Right lobe of liver (tissue), 6 donors: Measurements from ENCODE around the gene DECR2. TPM values are rescaled to one million over a fixed set of nuclear protein-coding genes. Genes with fewer than 3 reads are reported as not detected.

Experiments used
- ATAC-seq, 4 donors: fragments of 200-7000 bp; cut with Tn5 transposase; one replicate each; pipeline ENCODE4 v1.9.1; 2020; ENCODE audit warnings: mild to moderate bottlenecking in 4 of 4, moderate library complexity in 4 of 4
- DNase-seq, 3 donors: peaks; one replicate each; pipeline ENCODE4 v3.0.0-alpha.2; 2020
- H3K27ac ChIP-seq, 3 donors: fragments of 200-600 bp; one replicate each; pipeline ENCODE4 v1.8.0; 2022
- H3K27me3 ChIP-seq, 2 donors: fragments of 200-600 bp; one replicate each; pipeline ENCODE4 v1.8.0; 2022
- H3K36me3 ChIP-seq, 4 donors: fragments of 200-600 bp; sonication (generic) in 1 of 4; one replicate each; pipeline versions ENCODE4 v1.5.1 to v1.8.0; 2017 to 2022; ENCODE audit warnings: control low read depth in 1 of 4
- H3K4me1 ChIP-seq, 4 donors: fragments of 200-600 bp; sonication (generic) in 1 of 4; one replicate each; pipeline versions ENCODE4 v1.5.1 to v1.8.0; 2017 to 2022; ENCODE audit warnings: control low read depth in 1 of 4
- H3K4me3 ChIP-seq, 3 donors: fragments of 200-600 bp; one replicate each; pipeline ENCODE4 v1.8.0; 2022
- H3K9me3 ChIP-seq, 4 donors: fragments of 200-600 bp; sonication (generic) in 1 of 4; one replicate each; pipeline versions ENCODE4 v1.5.1 to v1.8.0; 2017 to 2022; ENCODE audit warnings: control low read depth in 1 of 4
- POLR2A ChIP-seq: fragments of 450-650 bp; IDR thresholded peaks from one replicate; pipeline ENCODE4 v1.6.1; 2017; ENCODE audit warnings: antibody characterized with exemption, mild to moderate bottlenecking
- WGBS: methylation state at CpG from one replicate; pipeline ENCODE4 v1.1.6; 2018; ENCODE audit warnings: low coverage, low lambda C conversion rate; ENCODE audit not compliant: insufficient coverage; ENCODE audit errors: missing lambda C conversion rate; 5-methylcytosine and 5-hydroxymethylcytosine counted together
- intact Hi-C, 2 donors: fragments of 100-400 bp; cut with DNase I; formaldehyde crosslinking; loops; one replicate each; pipeline versions ENCODE4 v1.11.2 to v1.14.1; 2022
- total RNA-seq, 6 experiments: library from RNA; depleted of rRNA in 2 of 6; stranded (reverse); fragments of >200 nt in 2 of 6; fragmentation: NEBNext Ultra II Directional in 3 of 6; extraction: Animal tissue kit (Norgen Biotek cat#: 25700) in 3 of 6; gene quantifications; one replicate each; pipeline versions ENCODE4 v1.1.0 to v1.2.4, GENCODE V29; 2016 to 2023
- TF ChIP-seq, protein P1 (sequence below), 4 donors: fragments of 200-600 bp in 3 of 4; fragments of 450-650 bp in 1 of 4; IDR thresholded peaks; one replicate each; pipeline versions ENCODE4 v1.5.1 to v1.8.0; 2016 to 2022; ENCODE audit warnings: antibody characterized with exemption in 4 of 4, mild to moderate bottlenecking in 2 of 4
- donor health status: DM: no; HTN: yes; CAD: no.
- donor health status: DM: no; HTN: no; CAD: no.
- donor health status: DM: no; HTN: no; CAD: no.
- donor health status: DM: no; HTN: yes; CAD: no.
- donor health status: DM: no; HTN: yes; CAD: no.

Gene DECR2
- total RNA-seq, 6 experiments from 2014 or later, result 73.6 to 169 (median 97.0) TPM

DNA sequence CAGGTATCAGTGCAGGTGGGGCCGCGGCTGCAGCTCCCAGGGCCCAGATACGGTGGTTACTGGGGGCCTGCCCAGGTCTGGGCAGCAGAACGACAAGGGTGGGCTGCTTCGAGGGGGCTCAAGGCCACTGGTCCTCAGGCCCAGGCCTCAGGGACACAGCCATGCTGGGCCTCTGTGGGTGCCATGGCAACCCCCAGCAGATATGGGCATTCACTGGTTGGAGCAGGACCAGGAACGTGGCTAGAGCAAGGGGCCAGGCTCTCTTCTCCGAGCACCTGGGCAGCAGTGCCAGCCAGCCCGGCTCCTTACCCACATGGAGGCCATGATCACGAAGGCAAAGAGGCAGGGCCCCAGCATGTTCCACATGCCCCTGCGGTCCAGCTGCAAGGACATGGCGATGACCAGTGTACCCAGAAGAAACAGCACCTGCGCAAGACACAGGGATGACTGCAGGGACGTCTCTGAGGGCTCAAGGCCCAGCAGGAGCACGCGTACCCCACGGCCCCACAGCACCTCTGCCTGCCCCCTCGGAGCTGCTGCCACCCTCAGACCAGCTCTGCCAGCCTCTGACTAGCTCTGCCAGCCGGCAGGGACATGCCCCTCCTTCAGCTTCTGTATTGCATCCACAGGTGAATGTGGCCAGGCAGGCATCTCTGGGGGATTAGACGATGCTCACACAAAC, 29.2 kb upstream of the DECR2 start:
- no peak for TF ChIP-seq POLR2A
- TF ChIP-seq, protein P1, sequence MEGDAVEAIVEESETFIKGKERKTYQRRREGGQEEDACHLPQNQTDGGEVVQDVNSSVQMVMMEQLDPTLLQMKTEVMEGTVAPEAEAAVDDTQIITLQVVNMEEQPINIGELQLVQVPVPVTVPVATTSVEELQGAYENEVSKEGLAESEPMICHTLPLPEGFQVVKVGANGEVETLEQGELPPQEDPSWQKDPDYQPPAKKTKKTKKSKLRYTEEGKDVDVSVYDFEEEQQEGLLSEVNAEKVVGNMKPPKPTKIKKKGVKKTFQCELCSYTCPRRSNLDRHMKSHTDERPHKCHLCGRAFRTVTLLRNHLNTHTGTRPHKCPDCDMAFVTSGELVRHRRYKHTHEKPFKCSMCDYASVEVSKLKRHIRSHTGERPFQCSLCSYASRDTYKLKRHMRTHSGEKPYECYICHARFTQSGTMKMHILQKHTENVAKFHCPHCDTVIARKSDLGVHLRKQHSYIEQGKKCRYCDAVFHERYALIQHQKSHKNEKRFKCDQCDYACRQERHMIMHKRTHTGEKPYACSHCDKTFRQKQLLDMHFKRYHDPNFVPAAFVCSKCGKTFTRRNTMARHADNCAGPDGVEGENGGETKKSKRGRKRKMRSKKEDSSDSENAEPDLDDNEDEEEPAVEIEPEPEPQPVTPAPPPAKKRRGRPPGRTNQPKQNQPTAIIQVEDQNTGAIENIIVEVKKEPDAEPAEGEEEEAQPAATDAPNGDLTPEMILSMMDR (IDR thresholded peaks at IDR 0.05), result no peak
- intact Hi-C loops, result no loop called here
- ATAC-seq (no peak), DNase-seq (no peak)
- H3K27ac ChIP-seq, result no peak overlapping the region
- H3K4me3 ChIP-seq, result no peak overlapping the region
- peaks cover 0 to 27% (median 0%) of the 10 kb centered on the region in 4 donors for H3K36me3 ChIP-seq
- WGBS, result 91% methylated on average over 4 of the region's 19 CpGs
- no peaks in the 10 kb centered on the region for H3K9me3 ChIP-seq
- no peaks in the 10 kb centered on the region for H3K27me3 ChIP-seq
- peaks cover 0 to 5% (median 2%) of the 10 kb centered on the region in 4 donors for H3K4me1 ChIP-seq

DNA sequence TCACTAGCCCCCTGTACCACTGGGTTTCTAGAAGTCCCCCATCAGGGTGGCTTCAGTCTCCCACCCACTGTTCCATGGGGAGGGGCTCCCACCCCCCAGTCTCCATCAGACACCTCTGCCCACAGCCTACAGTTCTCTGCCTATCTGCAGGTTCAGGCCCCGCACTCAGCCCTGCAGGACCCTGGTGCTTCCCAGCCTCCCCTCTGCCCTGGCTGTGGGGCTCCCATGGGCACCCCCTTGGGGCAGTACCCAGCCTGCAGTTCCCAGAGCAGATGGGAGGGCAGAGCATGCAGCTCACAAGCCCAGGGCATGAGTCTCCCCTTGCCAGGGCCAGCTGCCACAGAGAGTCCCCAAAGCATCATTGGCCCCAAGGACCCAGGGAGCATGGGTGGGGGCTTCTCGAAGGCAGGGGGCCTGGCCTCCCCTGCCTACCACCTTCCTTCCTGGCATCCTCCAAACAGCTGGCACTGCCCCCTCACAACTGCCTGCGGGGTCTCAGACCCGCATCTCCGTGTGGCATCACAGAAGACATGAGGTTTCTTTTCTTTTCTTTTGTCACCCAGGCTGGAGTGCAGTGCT, 28.6 kb upstream of the DECR2 start:
- H3K4me3 ChIP-seq, result no peak overlapping the region
- intact Hi-C loops, result no loop called here
- ATAC-seq (no peak), DNase-seq (no peak)
- H3K27ac ChIP-seq, result no peak overlapping the region
- peaks cover 0 to 5% (median 2%) of the 10 kb centered on the region in 4 donors for H3K4me1 ChIP-seq
- 100% methylated on average over 2 of the region's 5 CpGs for WGBS
- H3K36me3 ChIP-seq, result peaks cover 0 to 20% (median 0%) of the 10 kb centered on the region in 4 donors
- no peaks in the 10 kb centered on the region for H3K9me3 ChIP-seq
- no peak for TF ChIP-seq POLR2A
- H3K27me3 ChIP-seq, result no peaks in the 10 kb centered on the region

DNA sequence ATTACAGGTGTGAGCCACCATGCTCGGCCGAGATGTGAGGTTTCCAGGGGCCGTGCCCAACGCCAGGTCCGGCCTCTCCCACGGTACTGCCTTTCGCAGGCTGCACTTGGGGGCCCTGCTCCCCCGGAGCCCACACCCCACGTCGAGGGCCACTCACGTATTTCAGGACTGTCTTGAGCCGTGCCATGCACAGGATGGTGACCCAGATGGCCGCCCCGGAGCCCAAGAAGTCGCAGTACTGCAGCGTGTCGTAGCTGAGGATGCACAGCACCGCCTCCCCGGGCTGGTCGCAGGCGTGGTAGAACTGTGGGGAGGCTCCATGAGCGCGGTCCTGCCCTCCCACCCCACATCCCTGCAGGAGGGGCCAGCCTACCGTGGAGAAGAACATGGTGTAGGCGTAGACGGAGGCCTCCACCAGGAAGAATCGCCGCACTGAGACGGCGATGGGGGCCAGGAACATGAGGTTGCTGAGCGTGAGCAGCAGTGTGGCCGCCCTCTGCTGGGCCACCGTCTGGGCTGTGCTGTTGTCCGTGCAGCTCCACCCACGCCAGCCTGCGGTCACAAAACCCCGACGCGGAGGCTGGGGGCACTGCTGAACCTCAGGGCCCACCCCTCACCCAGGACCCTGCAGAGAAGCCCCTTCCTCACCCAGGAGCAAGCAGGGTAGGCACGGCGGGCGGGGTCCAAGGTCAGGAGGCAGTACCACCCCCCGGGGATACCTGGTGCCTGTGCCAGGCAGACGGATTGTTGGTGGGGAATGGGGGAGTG, 27.7 kb upstream of the DECR2 start:
- Histone ChIP-seq H3K4me3 (no peak overlapping the region), H3K27ac (no peak overlapping the region), H3K27me3 (no peaks in the 10 kb centered on the region), H3K9me3 (no peaks in the 10 kb centered on the region), H3K36me3 (peaks cover 0 to 11% (median 0%) of the 10 kb centered on the region in 4 donors), H3K4me1 (peaks cover 0 to 5% (median 2%) of the 10 kb centered on the region in 4 donors)
- ATAC-seq (no peak), DNase-seq (peak in 1 of 3 donors; percentile 47)
- intact Hi-C loops, result no loop called here
- 91% methylated on average over 23 of the region's 44 CpGs for WGBS
- no peak for TF ChIP-seq POLR2A
- TF ChIP-seq, protein P1 (IDR thresholded peaks at IDR 0.05), result no peak

DNA sequence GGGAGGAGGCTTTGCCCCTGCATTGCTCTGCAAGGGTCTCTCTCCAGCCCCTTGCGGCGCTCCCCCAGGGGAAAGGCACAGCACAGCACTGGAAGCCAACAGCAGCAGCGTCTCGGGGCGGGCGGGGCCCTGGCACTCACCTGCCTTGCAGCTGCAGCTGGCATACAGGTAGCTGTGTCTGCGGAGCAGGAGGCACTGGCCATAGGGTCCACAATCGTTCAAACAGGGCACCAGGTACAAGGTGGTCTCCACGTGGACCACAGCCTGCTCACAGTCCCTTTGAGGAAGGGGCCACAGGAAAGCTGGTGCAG, 27.1 kb upstream of the DECR2 start:
- DNase-seq (peak in 1 of 3 donors; percentile 54), ATAC-seq (no peak)
- H3K4me1 ChIP-seq, result peaks cover 0 to 4% (median 2%) of the 10 kb centered on the region in 4 donors
- H3K4me3 ChIP-seq, result no peak overlapping the region
- H3K27me3 ChIP-seq, result no peaks in the 10 kb centered on the region
- H3K9me3 ChIP-seq, result no peaks in the 10 kb centered on the region
- TF ChIP-seq, protein P1 (IDR thresholded peaks at IDR 0.05), result no peak
- TF ChIP-seq POLR2A, result no peak
- no peak overlapping the region for H3K27ac ChIP-seq
- peaks cover 0 to 11% (median 0%) of the 10 kb centered on the region in 4 donors for H3K36me3 ChIP-seq
- intact Hi-C loops, result no loop called here
- WGBS, result 80% methylated on average over 2 of the region's 9 CpGs

DNA sequence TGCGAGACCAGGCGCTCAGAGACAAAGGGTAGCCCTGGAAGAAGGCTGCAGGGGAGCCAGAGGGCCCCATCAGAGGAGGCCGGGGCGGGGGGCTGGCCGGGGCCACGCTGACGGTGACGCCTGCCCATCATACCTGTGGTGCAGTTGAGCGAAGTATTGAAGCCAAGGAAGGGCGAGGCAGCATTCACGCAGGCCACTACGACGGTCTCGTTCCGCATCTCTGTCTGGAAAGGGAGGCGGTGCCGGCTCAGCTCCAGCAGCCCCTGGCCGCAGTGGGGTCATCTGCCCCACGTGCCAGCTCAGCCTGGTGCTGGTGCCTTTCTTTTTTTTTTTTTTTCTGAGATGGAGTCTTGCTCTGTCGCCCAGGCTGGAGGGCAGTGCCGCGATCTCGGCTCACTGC, 26.5 kb upstream of the DECR2 start:
- Histone ChIP-seq H3K9me3 (no peaks in the 10 kb centered on the region), H3K4me3 (no peak overlapping the region), H3K27ac (no peak overlapping the region), H3K36me3 (peaks cover 0 to 11% (median 0%) of the 10 kb centered on the region in 4 donors), H3K27me3 (no peaks in the 10 kb centered on the region), H3K4me1 (no peaks in the 10 kb centered on the region)
- ATAC-seq (no peak), DNase-seq (no peak)
- WGBS, result 100% methylated on average over 3 of the region's 23 CpGs
- TF ChIP-seq POLR2A, result no peak
- TF ChIP-seq, protein P1 (IDR thresholded peaks at IDR 0.05), result no peak
- intact Hi-C loops, result no loop called here
